Measurements from ENCODE around the gene FEM1A. TPM values are rescaled to one million over a fixed set of nuclear protein-coding genes. Genes with fewer than 3 reads are reported as not detected.

FEM1A gene
- total and polyA plus RNA-seq, 2 of the 13 experiments (the other 11 are each of a cell fraction or from before 2014, with no cell fraction given), result 3.2 to 10.8 TPM

DNA sequence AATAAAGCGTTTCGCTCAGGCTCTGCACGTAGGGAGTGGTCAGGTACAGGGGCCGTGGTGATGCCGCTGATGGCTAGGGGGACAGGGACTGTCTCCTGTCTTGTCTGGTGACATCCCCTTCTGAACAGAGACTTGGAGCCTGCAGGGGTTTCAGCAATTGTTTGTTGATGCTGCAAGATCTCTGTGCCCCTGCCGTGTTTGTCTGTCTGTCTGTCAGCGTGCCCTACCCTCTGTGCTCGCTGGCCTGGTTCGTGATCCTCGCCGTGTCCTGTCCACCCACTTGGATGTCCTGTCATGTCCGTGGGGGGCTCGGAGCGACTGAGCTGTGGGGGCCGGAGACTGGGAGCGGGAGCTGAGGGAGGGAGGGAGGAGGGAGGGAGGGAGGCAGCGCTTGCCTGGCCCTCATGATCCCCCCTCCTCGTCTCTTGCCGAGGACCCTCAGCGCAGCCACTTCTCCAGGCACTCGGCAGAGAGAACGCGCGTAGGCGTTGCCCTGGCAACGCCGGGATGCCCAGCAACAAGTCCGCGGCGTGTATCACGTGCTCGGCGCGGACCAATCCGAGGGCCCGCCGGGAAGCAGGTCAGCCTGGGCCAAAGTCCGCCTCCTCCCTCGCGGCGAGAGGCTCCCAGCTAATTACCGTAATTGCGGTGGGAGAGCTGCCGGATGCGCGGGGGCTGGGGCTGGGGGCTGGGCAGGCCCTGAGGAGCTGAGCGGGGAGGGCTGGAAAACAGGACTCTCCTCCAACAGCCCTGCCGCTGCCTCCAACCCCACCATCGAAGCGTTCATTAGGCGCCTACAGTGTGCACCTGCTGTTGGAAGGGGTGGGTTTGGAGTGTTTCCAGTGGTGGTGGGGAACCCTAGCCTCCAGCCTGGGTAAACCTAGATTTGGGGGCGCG lies 31.9 kb upstream of the FEM1A start (continued):
- TF ChIP-seq TBL1XR1 (IDR thresholded peaks at IDR 0.05; ENCODE audit: borderline replicate concordance, low read length, partially characterized antibody) (peak; percentile 41), ZBTB42 (CRISPR knock-in tag; IDR thresholded peaks at IDR 0.05) (no peak), CCAR2 (optimal IDR thresholded peaks at IDR 0.05; ENCODE audit: low read depth, low read length) (no peak), AGO1 (IDR thresholded peaks at IDR 0.05; ENCODE audit: low read depth, low read length, poor library complexity, severe bottlenecking) (no peak), TEAD3 (CRISPR knock-in tag; optimal IDR thresholded peaks at IDR 0.05; ENCODE audit: borderline replicate concordance) (no peak), SSRP1 (CRISPR knock-in tag; IDR thresholded peaks at IDR 0.05) (no peak), KAT8 (CRISPR knock-in tag; IDR thresholded peaks at IDR 0.05) (peak; percentile 54; the same call in 1 of the 2 replicates), KDM2A (CRISPR knock-in tag; IDR thresholded peaks at IDR 0.05; ENCODE audit: borderline replicate concordance, low read depth) (peak; percentile 60; the same call in 1 of the 2 replicates), ATRX (CRISPR knock-in tag; IDR thresholded peaks at IDR 0.05; ENCODE audit: borderline replicate concordance) (no peak), CCDC6 (CRISPR knock-in tag; IDR thresholded peaks at IDR 0.05) (no peak), NCOA2 (CRISPR knock-in tag; IDR thresholded peaks at IDR 0.05) (peak; percentile 55), STAT5B (CRISPR knock-in tag; IDR thresholded peaks at IDR 0.05) (no peak), NFIC (IDR thresholded peaks at IDR 0.05; ENCODE audit: low read length) (no peak)
- TF ChIP-seq, protein P1, sequence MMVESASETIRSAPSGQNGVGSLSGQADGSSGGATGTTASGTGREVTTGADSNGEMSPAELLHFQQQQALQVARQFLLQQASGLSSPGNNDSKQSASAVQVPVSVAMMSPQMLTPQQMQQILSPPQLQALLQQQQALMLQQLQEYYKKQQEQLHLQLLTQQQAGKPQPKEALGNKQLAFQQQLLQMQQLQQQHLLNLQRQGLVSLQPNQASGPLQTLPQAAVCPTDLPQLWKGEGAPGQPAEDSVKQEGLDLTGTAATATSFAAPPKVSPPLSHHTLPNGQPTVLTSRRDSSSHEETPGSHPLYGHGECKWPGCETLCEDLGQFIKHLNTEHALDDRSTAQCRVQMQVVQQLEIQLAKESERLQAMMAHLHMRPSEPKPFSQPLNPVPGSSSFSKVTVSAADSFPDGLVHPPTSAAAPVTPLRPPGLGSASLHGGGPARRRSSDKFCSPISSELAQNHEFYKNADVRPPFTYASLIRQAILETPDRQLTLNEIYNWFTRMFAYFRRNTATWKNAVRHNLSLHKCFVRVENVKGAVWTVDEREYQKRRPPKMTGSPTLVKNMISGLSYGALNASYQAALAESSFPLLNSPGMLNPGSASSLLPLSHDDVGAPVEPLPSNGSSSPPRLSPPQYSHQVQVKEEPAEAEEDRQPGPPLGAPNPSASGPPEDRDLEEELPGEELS (CRISPR knock-in tag; IDR thresholded peaks at IDR 0.05), result peak; percentile 55
- TF ChIP-seq, protein P2, sequence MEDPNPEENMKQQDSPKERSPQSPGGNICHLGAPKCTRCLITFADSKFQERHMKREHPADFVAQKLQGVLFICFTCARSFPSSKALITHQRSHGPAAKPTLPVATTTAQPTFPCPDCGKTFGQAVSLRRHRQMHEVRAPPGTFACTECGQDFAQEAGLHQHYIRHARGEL (CRISPR knock-in tag; IDR thresholded peaks at IDR 0.05), result no peak; the same call in 1 of the 2 replicates
- TF ChIP-seq, protein P3, sequence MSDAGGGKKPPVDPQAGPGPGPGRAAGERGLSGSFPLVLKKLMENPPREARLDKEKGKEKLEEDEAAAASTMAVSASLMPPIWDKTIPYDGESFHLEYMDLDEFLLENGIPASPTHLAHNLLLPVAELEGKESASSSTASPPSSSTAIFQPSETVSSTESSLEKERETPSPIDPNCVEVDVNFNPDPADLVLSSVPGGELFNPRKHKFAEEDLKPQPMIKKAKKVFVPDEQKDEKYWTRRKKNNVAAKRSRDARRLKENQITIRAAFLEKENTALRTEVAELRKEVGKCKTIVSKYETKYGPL (CRISPR knock-in tag; IDR thresholded peaks at IDR 0.05), result no peak
- TF ChIP-seq, protein P4, sequence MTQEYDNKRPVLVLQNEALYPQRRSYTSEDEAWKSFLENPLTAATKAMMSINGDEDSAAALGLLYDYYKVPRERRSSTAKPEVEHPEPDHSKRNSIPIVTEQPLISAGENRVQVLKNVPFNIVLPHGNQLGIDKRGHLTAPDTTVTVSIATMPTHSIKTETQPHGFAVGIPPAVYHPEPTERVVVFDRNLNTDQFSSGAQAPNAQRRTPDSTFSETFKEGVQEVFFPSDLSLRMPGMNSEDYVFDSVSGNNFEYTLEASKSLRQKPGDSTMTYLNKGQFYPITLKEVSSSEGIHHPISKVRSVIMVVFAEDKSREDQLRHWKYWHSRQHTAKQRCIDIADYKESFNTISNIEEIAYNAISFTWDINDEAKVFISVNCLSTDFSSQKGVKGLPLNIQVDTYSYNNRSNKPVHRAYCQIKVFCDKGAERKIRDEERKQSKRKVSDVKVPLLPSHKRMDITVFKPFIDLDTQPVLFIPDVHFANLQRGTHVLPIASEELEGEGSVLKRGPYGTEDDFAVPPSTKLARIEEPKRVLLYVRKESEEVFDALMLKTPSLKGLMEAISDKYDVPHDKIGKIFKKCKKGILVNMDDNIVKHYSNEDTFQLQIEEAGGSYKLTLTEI (CRISPR knock-in tag; conservative IDR thresholded peaks at IDR 0.05), result no peak
- TF ChIP-seq, protein P5, sequence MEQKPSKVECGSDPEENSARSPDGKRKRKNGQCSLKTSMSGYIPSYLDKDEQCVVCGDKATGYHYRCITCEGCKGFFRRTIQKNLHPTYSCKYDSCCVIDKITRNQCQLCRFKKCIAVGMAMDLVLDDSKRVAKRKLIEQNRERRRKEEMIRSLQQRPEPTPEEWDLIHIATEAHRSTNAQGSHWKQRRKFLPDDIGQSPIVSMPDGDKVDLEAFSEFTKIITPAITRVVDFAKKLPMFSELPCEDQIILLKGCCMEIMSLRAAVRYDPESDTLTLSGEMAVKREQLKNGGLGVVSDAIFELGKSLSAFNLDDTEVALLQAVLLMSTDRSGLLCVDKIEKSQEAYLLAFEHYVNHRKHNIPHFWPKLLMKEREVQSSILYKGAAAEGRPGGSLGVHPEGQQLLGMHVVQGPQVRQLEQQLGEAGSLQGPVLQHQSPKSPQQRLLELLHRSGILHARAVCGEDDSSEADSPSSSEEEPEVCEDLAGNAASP (CRISPR knock-in tag; IDR thresholded peaks at IDR 0.05; ENCODE audit: borderline replicate concordance), result no peak; the same call in 1 of the 2 replicates
- TF ChIP-seq, protein P6, sequence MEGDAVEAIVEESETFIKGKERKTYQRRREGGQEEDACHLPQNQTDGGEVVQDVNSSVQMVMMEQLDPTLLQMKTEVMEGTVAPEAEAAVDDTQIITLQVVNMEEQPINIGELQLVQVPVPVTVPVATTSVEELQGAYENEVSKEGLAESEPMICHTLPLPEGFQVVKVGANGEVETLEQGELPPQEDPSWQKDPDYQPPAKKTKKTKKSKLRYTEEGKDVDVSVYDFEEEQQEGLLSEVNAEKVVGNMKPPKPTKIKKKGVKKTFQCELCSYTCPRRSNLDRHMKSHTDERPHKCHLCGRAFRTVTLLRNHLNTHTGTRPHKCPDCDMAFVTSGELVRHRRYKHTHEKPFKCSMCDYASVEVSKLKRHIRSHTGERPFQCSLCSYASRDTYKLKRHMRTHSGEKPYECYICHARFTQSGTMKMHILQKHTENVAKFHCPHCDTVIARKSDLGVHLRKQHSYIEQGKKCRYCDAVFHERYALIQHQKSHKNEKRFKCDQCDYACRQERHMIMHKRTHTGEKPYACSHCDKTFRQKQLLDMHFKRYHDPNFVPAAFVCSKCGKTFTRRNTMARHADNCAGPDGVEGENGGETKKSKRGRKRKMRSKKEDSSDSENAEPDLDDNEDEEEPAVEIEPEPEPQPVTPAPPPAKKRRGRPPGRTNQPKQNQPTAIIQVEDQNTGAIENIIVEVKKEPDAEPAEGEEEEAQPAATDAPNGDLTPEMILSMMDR (CRISPR knock-in tag; IDR thresholded peaks at IDR 0.05), result no peak
